Measurements from ENCODE around the gene ZNF414.

Gene ZNF414

DNA sequence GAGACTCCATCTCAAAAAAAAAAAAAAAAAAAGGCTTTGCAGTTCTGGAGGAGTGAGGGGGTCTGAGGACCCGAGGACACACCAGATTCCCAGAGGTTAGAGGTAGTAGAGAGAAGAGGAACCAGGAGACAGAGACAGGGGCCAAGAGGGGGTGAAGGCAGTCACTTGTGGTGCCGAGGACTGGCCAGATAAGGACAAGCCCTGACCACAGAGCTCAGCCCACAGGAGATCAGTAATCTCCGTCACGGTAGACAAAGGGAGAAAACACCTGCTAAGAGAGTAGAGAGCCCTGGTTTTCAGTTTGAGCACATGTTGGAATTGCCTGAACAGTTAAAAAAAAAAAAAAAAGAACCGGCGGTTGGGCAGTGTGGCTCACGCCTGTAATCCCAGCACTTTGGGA, 9.8 kb downstream of the ZNF414 start:
- no peak overlapping the region for H3K4me3 ChIP-seq (ENCODE audit: low read depth, low read length, poor library complexity, severe bottlenecking)
- no peaks in the 10 kb centered on the region for H4K20me1 ChIP-seq (ENCODE audit: insufficient read depth, low read length)
- H3K9ac ChIP-seq (ENCODE audit: low read length): no peak overlapping the region
- no peaks in the 10 kb centered on the region for H3K9me2 ChIP-seq (ENCODE audit: low read depth, low read length)
- H3K4me2 ChIP-seq (ENCODE audit: low read length): no peak overlapping the region
- H3K4me1 ChIP-seq (ENCODE audit: insufficient read depth, low read length, severe bottlenecking): peaks cover 5% of the 10 kb centered on the region
- no peaks in the 10 kb centered on the region for H3K36me3 ChIP-seq (ENCODE audit: insufficient read depth, low read length)
- no peak overlapping the region for H3K27ac ChIP-seq (ENCODE audit: low read depth, low read length, poor library complexity, severe bottlenecking)
- no peak overlapping the region for H2AFZ ChIP-seq (ENCODE audit: low read length)
- no peaks in the 10 kb centered on the region for H3F3A ChIP-seq (ENCODE audit: insufficient read depth, low read length)
- no peaks in the 10 kb centered on the region for H3K9me3 ChIP-seq (ENCODE audit: low read length)
- no peaks in the 10 kb centered on the region for H3K79me2 ChIP-seq (ENCODE audit: insufficient read depth, low read length)
- TF ChIP-seq, protein P1, sequence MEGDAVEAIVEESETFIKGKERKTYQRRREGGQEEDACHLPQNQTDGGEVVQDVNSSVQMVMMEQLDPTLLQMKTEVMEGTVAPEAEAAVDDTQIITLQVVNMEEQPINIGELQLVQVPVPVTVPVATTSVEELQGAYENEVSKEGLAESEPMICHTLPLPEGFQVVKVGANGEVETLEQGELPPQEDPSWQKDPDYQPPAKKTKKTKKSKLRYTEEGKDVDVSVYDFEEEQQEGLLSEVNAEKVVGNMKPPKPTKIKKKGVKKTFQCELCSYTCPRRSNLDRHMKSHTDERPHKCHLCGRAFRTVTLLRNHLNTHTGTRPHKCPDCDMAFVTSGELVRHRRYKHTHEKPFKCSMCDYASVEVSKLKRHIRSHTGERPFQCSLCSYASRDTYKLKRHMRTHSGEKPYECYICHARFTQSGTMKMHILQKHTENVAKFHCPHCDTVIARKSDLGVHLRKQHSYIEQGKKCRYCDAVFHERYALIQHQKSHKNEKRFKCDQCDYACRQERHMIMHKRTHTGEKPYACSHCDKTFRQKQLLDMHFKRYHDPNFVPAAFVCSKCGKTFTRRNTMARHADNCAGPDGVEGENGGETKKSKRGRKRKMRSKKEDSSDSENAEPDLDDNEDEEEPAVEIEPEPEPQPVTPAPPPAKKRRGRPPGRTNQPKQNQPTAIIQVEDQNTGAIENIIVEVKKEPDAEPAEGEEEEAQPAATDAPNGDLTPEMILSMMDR (IDR thresholded peaks at IDR 0.05; ENCODE audit: low read length): no peak
- TF ChIP-seq EZH2 (IDR thresholded peaks at IDR 0.05; ENCODE audit: borderline replicate concordance, low read length): no peak
- no peaks in the 10 kb centered on the region for H3K27me3 ChIP-seq (ENCODE audit: insufficient read depth, low read length)

DNA sequence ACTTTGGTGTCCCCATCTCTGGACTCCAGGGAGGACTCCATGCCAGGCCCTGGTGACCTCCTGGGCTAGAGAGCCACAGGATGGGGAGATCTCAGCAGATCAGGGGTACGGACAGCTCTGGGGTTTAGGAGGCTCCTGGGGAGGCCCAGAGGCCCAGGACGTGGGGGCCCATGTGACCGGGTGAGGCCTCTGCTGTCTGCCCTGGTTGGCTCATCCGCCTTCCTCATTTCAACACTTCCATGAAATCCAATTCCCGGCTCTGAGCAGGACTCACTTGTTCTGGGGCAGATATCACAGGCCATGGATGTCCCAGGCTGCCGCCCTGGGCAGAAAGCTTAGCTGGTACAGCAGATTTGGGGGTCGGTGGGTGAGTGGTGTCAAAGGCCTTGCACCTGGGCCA, 10.5 kb downstream of the ZNF414 start:
- H3F3A ChIP-seq (ENCODE audit: insufficient read depth, low read length): no peaks in the 10 kb centered on the region
- H3K27ac ChIP-seq (ENCODE audit: low read depth, low read length, poor library complexity, severe bottlenecking): no peak overlapping the region
- H3K4me1 ChIP-seq (ENCODE audit: insufficient read depth, low read length, severe bottlenecking): peaks cover 5% of the 10 kb centered on the region
- H3K36me3 ChIP-seq (ENCODE audit: insufficient read depth, low read length): no peaks in the 10 kb centered on the region
- no peaks in the 10 kb centered on the region for H3K9me2 ChIP-seq (ENCODE audit: low read depth, low read length)
- no peak overlapping the region for H3K4me2 ChIP-seq (ENCODE audit: low read length)
- H3K4me3 ChIP-seq (ENCODE audit: low read depth, low read length, poor library complexity, severe bottlenecking): no peak overlapping the region
- H4K20me1 ChIP-seq (ENCODE audit: insufficient read depth, low read length): no peaks in the 10 kb centered on the region
- TF ChIP-seq EZH2 (IDR thresholded peaks at IDR 0.05; ENCODE audit: borderline replicate concordance, low read length): no peak
- TF ChIP-seq, protein P1 (IDR thresholded peaks at IDR 0.05; ENCODE audit: low read length): no peak
- no peaks in the 10 kb centered on the region for H3K79me2 ChIP-seq (ENCODE audit: insufficient read depth, low read length)
- no peak overlapping the region for H3K9ac ChIP-seq (ENCODE audit: low read length)
- no peaks in the 10 kb centered on the region for H3K27me3 ChIP-seq (ENCODE audit: insufficient read depth, low read length)
- H3K9me3 ChIP-seq (ENCODE audit: low read length): no peaks in the 10 kb centered on the region
- no peak overlapping the region for H2AFZ ChIP-seq (ENCODE audit: low read length)

DNA sequence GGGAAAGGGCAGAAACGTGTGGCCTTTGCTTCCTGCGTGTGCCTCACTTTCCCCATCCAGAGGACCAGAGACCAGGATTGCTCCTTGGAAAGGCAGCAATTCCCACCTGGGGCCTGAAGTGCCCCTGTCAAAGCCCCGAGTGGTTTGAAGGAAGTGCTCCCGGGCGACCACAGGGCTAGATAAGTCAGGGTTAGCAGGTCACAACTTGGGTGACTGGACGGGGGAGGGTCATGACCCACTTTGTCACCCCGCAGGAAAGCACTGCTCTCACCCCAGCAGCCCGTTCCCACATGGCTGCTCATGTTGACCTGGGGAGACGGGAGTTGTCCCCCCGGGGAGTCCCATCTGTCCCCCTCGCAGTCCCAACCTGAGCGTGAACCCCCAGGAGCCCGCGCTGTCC, 12.0 kb downstream of the ZNF414 start:
- Histone ChIP-seq H3K27ac (ENCODE audit: low read depth, low read length, poor library complexity, severe bottlenecking) (no peak overlapping the region), H3K4me3 (ENCODE audit: low read depth, low read length, poor library complexity, severe bottlenecking) (no peak overlapping the region), H3K9me3 (ENCODE audit: low read length) (no peaks in the 10 kb centered on the region), H3K4me2 (ENCODE audit: low read length) (no peak overlapping the region), H3K79me2 (ENCODE audit: insufficient read depth, low read length) (no peaks in the 10 kb centered on the region), H3K9ac (ENCODE audit: low read length) (no peak overlapping the region), H3K4me1 (ENCODE audit: insufficient read depth, low read length, severe bottlenecking) (peaks cover 5% of the 10 kb centered on the region), H2AFZ (ENCODE audit: low read length) (no peak overlapping the region), H3K9me2 (ENCODE audit: low read depth, low read length) (no peaks in the 10 kb centered on the region), H3K27me3 (ENCODE audit: insufficient read depth, low read length) (no peaks in the 10 kb centered on the region), H3K36me3 (ENCODE audit: insufficient read depth, low read length) (no peaks in the 10 kb centered on the region), H4K20me1 (ENCODE audit: insufficient read depth, low read length) (no peaks in the 10 kb centered on the region), H3F3A (ENCODE audit: insufficient read depth, low read length) (no peaks in the 10 kb centered on the region)
- TF ChIP-seq, protein P1 (IDR thresholded peaks at IDR 0.05; ENCODE audit: low read length): no peak
- no peak for TF ChIP-seq EZH2 (IDR thresholded peaks at IDR 0.05; ENCODE audit: borderline replicate concordance, low read length)
